COLO668 (cell line): ENCODE data around the gene GRIK4.

Source experiments
- DNase-seq: peaks from one replicate; lab custom pipeline; 2025; ENCODE audit not compliant: unreplicated experiment; lab: John Stamatoyannopoulos, UW

Gene GRIK4

GRCh38 chr11:120824242-120824641, 312.7 kb downstream of the GRIK4 start:
- DNase-seq, result no peak

- DNase-seq, result no peak
These were observed 315.6 kb downstream of the GRIK4 start for GRCh38 chr11:120827198-120827597.

- DNase-seq, result no peak
These were observed 316.3 kb downstream of the GRIK4 start for GRCh38 chr11:120827820-120828219.

GRCh38 chr11:120828847-120829246, 317.3 kb downstream of the GRIK4 start:
- no peak for DNase-seq

- DNase-seq, result no peak
These were observed 318.6 kb downstream of the GRIK4 start for GRCh38 chr11:120830085-120830620.

GRCh38 chr11:120832481-120833238, 321.1 kb downstream of the GRIK4 start:
- no peak for DNase-seq

- no peak for DNase-seq
These were observed 323.2 kb downstream of the GRIK4 start for GRCh38 chr11:120834686-120835210.

GRCh38 chr11:120835601-120836228, 324.2 kb downstream of the GRIK4 start:
- no peak for DNase-seq

- no peak for DNase-seq
These were observed 326.1 kb downstream of the GRIK4 start for GRCh38 chr11:120837696-120838095.

- DNase-seq, result no peak
These were observed 327.7 kb downstream of the GRIK4 start for GRCh38 chr11:120839201-120839600.

- no peak for DNase-seq
These were observed 328.4 kb downstream of the GRIK4 start for GRCh38 chr11:120839846-120840402.

- DNase-seq, result no peak
These were observed 329.1 kb downstream of the GRIK4 start for GRCh38 chr11:120840661-120841060.

GRCh38 chr11:120841074-120841473, 329.5 kb downstream of the GRIK4 start:
- DNase-seq, result no peak

GRCh38 chr11:120842195-120842594, 330.6 kb downstream of the GRIK4 start:
- DNase-seq, result no peak

- DNase-seq, result no peak
These were observed 341.9 kb downstream of the GRIK4 start for GRCh38 chr11:120853435-120853834.

GRCh38 chr11:120854988-120855387, 343.4 kb downstream of the GRIK4 start:
- DNase-seq, result no peak

- no peak for DNase-seq
These were observed 346.0 kb downstream of the GRIK4 start for GRCh38 chr11:120857508-120857907.

GRCh38 chr11:120858740-120859139, 347.2 kb downstream of the GRIK4 start:
- DNase-seq, result no peak

GRCh38 chr11:120859552-120860295, 348.2 kb downstream of the GRIK4 start:
- no peak for DNase-seq

GRCh38 chr11:120863359-120863758, 351.8 kb downstream of the GRIK4 start:
- no peak for DNase-seq

- DNase-seq, result no peak
These were observed 355.5 kb downstream of the GRIK4 start for GRCh38 chr11:120867024-120867423.
